Measurements from ENCODE around the gene SLC17A2. TPM values are rescaled to one million over a fixed set of nuclear protein-coding genes. Genes with fewer than 3 reads are reported as not detected.
A peak's percentile ranks its signal among the peaks of the same experiment; 100 is the strongest.

Gene SLC17A2
- total and polyA plus RNA-seq, 2 of the 8 experiments (the other 6 are each of a cell fraction or from before 2014, with no cell fraction given), result not detected

DNA sequence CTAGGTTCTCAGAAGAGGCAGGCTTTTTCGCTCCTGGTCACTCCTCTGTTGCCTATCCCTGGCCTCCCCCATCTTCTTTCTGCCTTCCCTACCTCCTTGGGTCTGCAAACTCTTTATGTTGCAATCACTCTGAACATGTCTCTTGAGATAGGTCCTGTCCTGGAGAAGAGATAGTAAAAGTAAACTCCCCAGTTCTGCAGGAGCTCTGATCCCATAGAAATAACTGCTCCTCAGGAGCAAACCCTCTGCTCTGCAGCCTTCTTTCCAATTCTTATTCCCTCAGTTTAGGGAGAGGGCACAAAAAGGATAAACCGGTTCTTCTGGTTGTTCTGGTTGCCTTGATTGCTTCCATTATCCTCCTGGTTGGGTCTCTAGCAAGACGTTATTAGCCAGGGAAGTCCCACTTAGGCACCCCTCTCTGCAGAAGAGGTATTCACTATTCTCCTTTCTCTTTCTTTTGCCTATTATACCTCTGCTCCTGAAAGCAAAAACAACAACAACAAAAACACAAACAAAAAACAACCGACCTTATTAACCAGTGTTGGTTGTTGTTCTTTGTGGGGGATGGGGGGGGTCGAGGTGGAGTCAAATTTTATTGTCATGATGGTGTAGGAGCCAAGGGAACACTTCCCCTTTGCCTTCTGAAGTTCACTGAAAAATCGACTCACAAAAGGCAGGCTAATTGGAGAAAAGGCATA, 33.1 kb upstream of the SLC17A2 start (continued):
- TF ChIP-seq KDM1A (IDR thresholded peaks at IDR 0.05; ENCODE audit: borderline replicate concordance, low read length) (0 out of 2 replicates have a peak, but pooled peaks have one; percentile 38), CBX8 (IDR thresholded peaks at IDR 0.05; ENCODE audit: borderline replicate concordance, low read depth, low read length) (no peak), FOSL1 (IDR thresholded peaks at IDR 0.05; ENCODE audit: insufficient read depth, low read depth, low read length) (no peak), TCF12 (IDR thresholded peaks at IDR 0.05; ENCODE audit: low read depth, low read length) (peak; percentile 93), TAF1 (IDR thresholded peaks at IDR 0.05; ENCODE audit: low read depth, low read length) (peak; percentile 50; the same call in 1 of the 2 replicates), EGR1 (IDR thresholded peaks at IDR 0.05; ENCODE audit: borderline replicate concordance, low read depth, low read length) (peak; percentile 79), GTF2F1 (IDR thresholded peaks at IDR 0.05; ENCODE audit: borderline replicate concordance, low read depth, low read length) (no peak), EP300 (IDR thresholded peaks at IDR 0.05; ENCODE audit: borderline replicate concordance in 1 of 2, low read depth in 2 of 2, low read length in 2 of 2) (peak in 1 of 2 experiments; percentile 96; a peak in 2 of 3 replicates)
- TF ChIP-seq, protein P1, sequence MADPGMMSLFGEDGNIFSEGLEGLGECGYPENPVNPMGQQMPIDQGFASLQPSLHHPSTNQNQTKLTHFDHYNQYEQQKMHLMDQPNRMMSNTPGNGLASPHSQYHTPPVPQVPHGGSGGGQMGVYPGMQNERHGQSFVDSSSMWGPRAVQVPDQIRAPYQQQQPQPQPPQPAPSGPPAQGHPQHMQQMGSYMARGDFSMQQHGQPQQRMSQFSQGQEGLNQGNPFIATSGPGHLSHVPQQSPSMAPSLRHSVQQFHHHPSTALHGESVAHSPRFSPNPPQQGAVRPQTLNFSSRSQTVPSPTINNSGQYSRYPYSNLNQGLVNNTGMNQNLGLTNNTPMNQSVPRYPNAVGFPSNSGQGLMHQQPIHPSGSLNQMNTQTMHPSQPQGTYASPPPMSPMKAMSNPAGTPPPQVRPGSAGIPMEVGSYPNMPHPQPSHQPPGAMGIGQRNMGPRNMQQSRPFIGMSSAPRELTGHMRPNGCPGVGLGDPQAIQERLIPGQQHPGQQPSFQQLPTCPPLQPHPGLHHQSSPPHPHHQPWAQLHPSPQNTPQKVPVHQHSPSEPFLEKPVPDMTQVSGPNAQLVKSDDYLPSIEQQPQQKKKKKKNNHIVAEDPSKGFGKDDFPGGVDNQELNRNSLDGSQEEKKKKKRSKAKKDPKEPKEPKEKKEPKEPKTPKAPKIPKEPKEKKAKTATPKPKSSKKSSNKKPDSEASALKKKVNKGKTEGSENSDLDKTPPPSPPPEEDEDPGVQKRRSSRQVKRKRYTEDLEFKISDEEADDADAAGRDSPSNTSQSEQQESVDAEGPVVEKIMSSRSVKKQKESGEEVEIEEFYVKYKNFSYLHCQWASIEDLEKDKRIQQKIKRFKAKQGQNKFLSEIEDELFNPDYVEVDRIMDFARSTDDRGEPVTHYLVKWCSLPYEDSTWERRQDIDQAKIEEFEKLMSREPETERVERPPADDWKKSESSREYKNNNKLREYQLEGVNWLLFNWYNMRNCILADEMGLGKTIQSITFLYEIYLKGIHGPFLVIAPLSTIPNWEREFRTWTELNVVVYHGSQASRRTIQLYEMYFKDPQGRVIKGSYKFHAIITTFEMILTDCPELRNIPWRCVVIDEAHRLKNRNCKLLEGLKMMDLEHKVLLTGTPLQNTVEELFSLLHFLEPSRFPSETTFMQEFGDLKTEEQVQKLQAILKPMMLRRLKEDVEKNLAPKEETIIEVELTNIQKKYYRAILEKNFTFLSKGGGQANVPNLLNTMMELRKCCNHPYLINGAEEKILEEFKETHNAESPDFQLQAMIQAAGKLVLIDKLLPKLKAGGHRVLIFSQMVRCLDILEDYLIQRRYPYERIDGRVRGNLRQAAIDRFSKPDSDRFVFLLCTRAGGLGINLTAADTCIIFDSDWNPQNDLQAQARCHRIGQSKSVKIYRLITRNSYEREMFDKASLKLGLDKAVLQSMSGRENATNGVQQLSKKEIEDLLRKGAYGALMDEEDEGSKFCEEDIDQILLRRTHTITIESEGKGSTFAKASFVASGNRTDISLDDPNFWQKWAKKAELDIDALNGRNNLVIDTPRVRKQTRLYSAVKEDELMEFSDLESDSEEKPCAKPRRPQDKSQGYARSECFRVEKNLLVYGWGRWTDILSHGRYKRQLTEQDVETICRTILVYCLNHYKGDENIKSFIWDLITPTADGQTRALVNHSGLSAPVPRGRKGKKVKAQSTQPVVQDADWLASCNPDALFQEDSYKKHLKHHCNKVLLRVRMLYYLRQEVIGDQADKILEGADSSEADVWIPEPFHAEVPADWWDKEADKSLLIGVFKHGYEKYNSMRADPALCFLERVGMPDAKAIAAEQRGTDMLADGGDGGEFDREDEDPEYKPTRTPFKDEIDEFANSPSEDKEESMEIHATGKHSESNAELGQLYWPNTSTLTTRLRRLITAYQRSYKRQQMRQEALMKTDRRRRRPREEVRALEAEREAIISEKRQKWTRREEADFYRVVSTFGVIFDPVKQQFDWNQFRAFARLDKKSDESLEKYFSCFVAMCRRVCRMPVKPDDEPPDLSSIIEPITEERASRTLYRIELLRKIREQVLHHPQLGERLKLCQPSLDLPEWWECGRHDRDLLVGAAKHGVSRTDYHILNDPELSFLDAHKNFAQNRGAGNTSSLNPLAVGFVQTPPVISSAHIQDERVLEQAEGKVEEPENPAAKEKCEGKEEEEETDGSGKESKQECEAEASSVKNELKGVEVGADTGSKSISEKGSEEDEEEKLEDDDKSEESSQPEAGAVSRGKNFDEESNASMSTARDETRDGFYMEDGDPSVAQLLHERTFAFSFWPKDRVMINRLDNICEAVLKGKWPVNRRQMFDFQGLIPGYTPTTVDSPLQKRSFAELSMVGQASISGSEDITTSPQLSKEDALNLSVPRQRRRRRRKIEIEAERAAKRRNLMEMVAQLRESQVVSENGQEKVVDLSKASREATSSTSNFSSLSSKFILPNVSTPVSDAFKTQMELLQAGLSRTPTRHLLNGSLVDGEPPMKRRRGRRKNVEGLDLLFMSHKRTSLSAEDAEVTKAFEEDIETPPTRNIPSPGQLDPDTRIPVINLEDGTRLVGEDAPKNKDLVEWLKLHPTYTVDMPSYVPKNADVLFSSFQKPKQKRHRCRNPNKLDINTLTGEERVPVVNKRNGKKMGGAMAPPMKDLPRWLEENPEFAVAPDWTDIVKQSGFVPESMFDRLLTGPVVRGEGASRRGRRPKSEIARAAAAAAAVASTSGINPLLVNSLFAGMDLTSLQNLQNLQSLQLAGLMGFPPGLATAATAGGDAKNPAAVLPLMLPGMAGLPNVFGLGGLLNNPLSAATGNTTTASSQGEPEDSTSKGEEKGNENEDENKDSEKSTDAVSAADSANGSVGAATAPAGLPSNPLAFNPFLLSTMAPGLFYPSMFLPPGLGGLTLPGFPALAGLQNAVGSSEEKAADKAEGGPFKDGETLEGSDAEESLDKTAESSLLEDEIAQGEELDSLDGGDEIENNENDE (IDR thresholded peaks at IDR 0.05; ENCODE audit: insufficient replicate concordance, low read length), result peak; percentile 27

Measured in H1 (cell line).